CD4-positive, alpha-beta memory T cell (primary cell): ENCODE results near the gene MLLT6. TPM values are rescaled to one million over a fixed set of nuclear protein-coding genes. Genes with fewer than 3 reads are reported as not detected.

Experiments used
- CTCF ChIA-PET: fragments of 350-600 bp; sonication (Branson Sonifier 250); formaldehyde crosslinking; loops from one replicate; lab custom pipeline; 2021; ENCODE audit warnings: inconsistent platforms; ENCODE audit not compliant: partially characterized antibody; lab: Charles Lee
- POLR2A ChIA-PET: fragments of 350-600 bp; sonication (Branson Sonifier 250); formaldehyde crosslinking; loops from one replicate; lab custom pipeline; 2021; ENCODE audit not compliant: partially characterized antibody; lab: Charles Lee
- DNase-seq, 5 donors: peaks; one replicate each; pipeline versions ENCODE4 v3.0.0 to v3.0.0-alpha.2; 2020 to 2022; ENCODE audit warnings: mixed read lengths in 1 of 5
- H3K27ac ChIP-seq: one replicate; pipeline ENCODE4 v1.7.0; 2013; ENCODE audit warnings: low read depth, low read length
- H3K27me3 ChIP-seq: 2 replicates; pipeline ENCODE4 v1.7.0; 2013; ENCODE audit warnings: mild to moderate bottlenecking, low read length, moderate library complexity; ENCODE audit not compliant: insufficient read depth
- H3K36me3 ChIP-seq: 2 replicates; pipeline ENCODE4 v1.7.0; 2013; ENCODE audit warnings: mild to moderate bottlenecking, low read length, moderate library complexity; ENCODE audit not compliant: insufficient read depth
- H3K4me1 ChIP-seq: 2 replicates; pipeline ENCODE4 v1.7.0; 2013; ENCODE audit warnings: mild to moderate bottlenecking, low read length, moderate library complexity; ENCODE audit not compliant: insufficient read depth
- H3K4me3 ChIP-seq, 2 donors: one replicate each; pipeline ENCODE4 v1.7.0; 2013; ENCODE audit warnings: low read length in 2 of 2, mild to moderate bottlenecking in 1 of 2
- H3K9me3 ChIP-seq, 2 donors: one replicate each; pipeline ENCODE4 v1.7.0; 2013; ENCODE audit warnings: low read length in 2 of 2, control low read depth in 1 of 2; ENCODE audit not compliant: control insufficient read depth in 1 of 2
- H3K27ac Mint-ChIP-seq, 7 donors: one replicate each; pipeline ENCODE4 v1.8.0; 2020 to 2021; ENCODE audit warnings: mixed read lengths in 7 of 7, mild to moderate bottlenecking in 6 of 7, inconsistent platforms in 3 of 7, moderate library complexity in 3 of 7
- H3K27me3 Mint-ChIP-seq, 2 donors: one replicate each; pipeline ENCODE4 v1.8.0; 2020 to 2021; ENCODE audit warnings: mixed read lengths in 2 of 2
- H3K36me3 Mint-ChIP-seq, 2 donors: one replicate each; pipeline ENCODE4 v1.8.0; 2020 to 2021; ENCODE audit warnings: mixed read lengths in 2 of 2, inconsistent platforms in 1 of 2, mild to moderate bottlenecking in 1 of 2
- H3K4me1 Mint-ChIP-seq, 4 donors: one replicate each; pipeline ENCODE4 v1.8.0; 2020 to 2021; ENCODE audit warnings: mixed read lengths in 4 of 4, mild to moderate bottlenecking in 1 of 4
- H3K4me3 Mint-ChIP-seq, 8 donors: one replicate each; pipeline ENCODE4 v1.8.0; 2020 to 2021; ENCODE audit warnings: mixed read lengths in 8 of 8, mild to moderate bottlenecking in 7 of 8, moderate library complexity in 6 of 8, inconsistent platforms in 3 of 8
- H3K9me3 Mint-ChIP-seq, 8 donors: one replicate each; pipeline ENCODE4 v1.8.0; 2020 to 2021; ENCODE audit warnings: mixed read lengths in 8 of 8, mild to moderate bottlenecking in 5 of 8, inconsistent platforms in 3 of 8, moderate library complexity in 1 of 8
- intact Hi-C: fragments of 100-400 bp; cut with micrococcal nuclease; formaldehyde crosslinking; loops from one replicate; pipeline ENCODE4 v1.15.1; 2023
- polyA plus RNA-seq, 2 donors: library from polyadenylated mRNA; unstranded; fragments of 300-500 nt; fragmentation: Illumina TruSeq; gene quantifications; one replicate each; pipeline ENCODE4 v1.2.3, GENCODE V29; 2021
- total RNA-seq, 2 experiments: library from RNA; stranded (reverse); gene quantifications; one replicate each; pipeline ENCODE4 v1.2.3, GENCODE V29; 2021

The MLLT6 gene
- total and polyA plus RNA-seq, 4 experiments from 2014 or later, result 3.0 to 505 (median 254) TPM

- CTCF ChIA-PET, result interaction anchor here (1.2 to 1.6 kb wide), 2 partner anchors 9 to 114 kb away, joined by 5 read pairs; no protein-coding TSS in a partner anchor
- no peaks in the 10 kb centered on the region for H3K36me3 Mint-ChIP-seq
- H3K9me3 ChIP-seq, result no peaks in the 10 kb centered on the region
- peaks cover 9% of the 10 kb centered on the region for H3K4me1 ChIP-seq
- H3K4me1 Mint-ChIP-seq, result peaks cover 5 to 28% (median 11%) of the 10 kb centered on the region in 4 donors
- H3K4me3 ChIP-seq, result no peak overlapping the region
- H3K4me3 Mint-ChIP-seq, result peak overlapping the region in 5 of 8 donors; percentile 1 to 67 (median 52)
- no peaks in the 10 kb centered on the region for H3K9me3 Mint-ChIP-seq
- intact Hi-C loops, result no loop called here
- H3K36me3 ChIP-seq, result no peaks in the 10 kb centered on the region
- peaks cover 24% of the 10 kb centered on the region for H3K27me3 ChIP-seq
- POLR2A ChIA-PET, result no interaction called here
- H3K27ac ChIP-seq, result no peak overlapping the region
- peaks cover 34 to 54% of the 10 kb centered on the region in 2 donors for H3K27me3 Mint-ChIP-seq
- peak overlapping the region in 1 of 7 donors; percentile 5 for H3K27ac Mint-ChIP-seq
- DNase-seq, result no peak
Measured at GRCh38 chr17:38671939-38672720, 32.9 kb upstream of the MLLT6 start.

GRCh38 chr17:38672788-38673706 is 32.0 kb upstream of the MLLT6 start:
- peak overlapping the region in 7 of 8 donors; percentile 1 to 68 (median 63) for H3K4me3 Mint-ChIP-seq
- ChIA-PET CTCF (interaction anchor here (8.2 kb wide), 1 partner anchor 61 kb away, joined by 198 read pairs; the partner anchor contains the start of gene CISD3), POLR2A (interaction anchor here (5.5 kb wide), 1 partner anchor 32 kb away, joined by 37 read pairs; the partner anchor contains the start of gene MLLT6)
- H3K36me3 Mint-ChIP-seq, result no peaks in the 10 kb centered on the region
- H3K4me1 ChIP-seq, result peaks cover 11% of the 10 kb centered on the region
- peak in 1 of 5 donors; percentile 15 for DNase-seq
- peaks cover 5 to 25% (median 11%) of the 10 kb centered on the region in 4 donors for H3K4me1 Mint-ChIP-seq
- H3K9me3 Mint-ChIP-seq, result no peaks in the 10 kb centered on the region
- intact Hi-C loops, result no loop called here
- no peak overlapping the region for H3K4me3 ChIP-seq
- H3K27ac ChIP-seq, result no peak overlapping the region
- peaks cover 24% of the 10 kb centered on the region for H3K27me3 ChIP-seq
- no peaks in the 10 kb centered on the region for H3K9me3 ChIP-seq
- no peak overlapping the region for H3K27ac Mint-ChIP-seq
- H3K27me3 Mint-ChIP-seq, result peaks cover 32 to 48% of the 10 kb centered on the region in 2 donors
- no peaks in the 10 kb centered on the region for H3K36me3 ChIP-seq

GRCh38 chr17:38673707-38674013 is 31.4 kb upstream of the MLLT6 start:
- Histone ChIP-seq H3K27me3 (peaks cover 22% of the 10 kb centered on the region), H3K27ac (no peak overlapping the region), H3K9me3 (no peaks in the 10 kb centered on the region), H3K36me3 (no peaks in the 10 kb centered on the region), H3K4me3 (peak overlapping the region in 1 of 2 donors; percentile 52), H3K4me1 (peaks cover 11% of the 10 kb centered on the region)
- H3K9me3 Mint-ChIP-seq, result no peaks in the 10 kb centered on the region
- H3K36me3 Mint-ChIP-seq, result no peaks in the 10 kb centered on the region
- peaks cover 29 to 42% of the 10 kb centered on the region in 2 donors for H3K27me3 Mint-ChIP-seq
- intact Hi-C loops, result loop anchor here (2.0 kb wide), 1 partner anchor 115 kb away; no protein-coding TSS in a partner anchor
- no peak for DNase-seq
- peaks cover 5 to 25% (median 11%) of the 10 kb centered on the region in 4 donors for H3K4me1 Mint-ChIP-seq
- H3K27ac Mint-ChIP-seq, result no peak overlapping the region
- ChIA-PET POLR2A (interaction anchor here (1.0 to 5.5 kb wide), 2 partner anchors 31 to 58 kb away, joined by 3 to 37 read pairs; partner anchors contain the start of gene MLLT6), CTCF (interaction anchor here (2.1 to 8.2 kb wide), 2 partner anchors 60 to 118 kb away, joined by 4 to 198 read pairs; partner anchors contain the start of gene CISD3)
- H3K4me3 Mint-ChIP-seq, result no peak overlapping the region

GRCh38 chr17:38674014-38674748 is 30.9 kb upstream of the MLLT6 start:
- POLR2A ChIA-PET, result interaction anchor here (1.0 to 5.5 kb wide), 3 partner anchors 28 to 57 kb away, joined by 3 to 37 read pairs (median 4); partner anchors contain the start of gene MLLT6
- CTCF ChIA-PET, result interaction anchor here (1.5 to 8.2 kb wide), 3 partner anchors 33 to 118 kb away, joined by 4 to 198 read pairs (median 6); partner anchors contain the start of gene CISD3
- Mint-ChIP-seq H3K36me3 (no peaks in the 10 kb centered on the region), H3K4me1 (peaks cover 5 to 25% (median 11%) of the 10 kb centered on the region in 4 donors), H3K9me3 (no peaks in the 10 kb centered on the region), H3K4me3 (peak overlapping the region in 3 of 8 donors; percentile 4 to 9 (median 6)), H3K27me3 (peaks cover 24 to 37% of the 10 kb centered on the region in 2 donors), H3K27ac (no peak overlapping the region)
- H3K4me1 ChIP-seq, result peaks cover 11% of the 10 kb centered on the region
- peak overlapping the region; percentile 9 for H3K27ac ChIP-seq
- intact Hi-C loops, result loop anchor here (2.0 kb wide), 1 partner anchor 115 kb away; no protein-coding TSS in a partner anchor
- H3K27me3 ChIP-seq, result peaks cover 18% of the 10 kb centered on the region
- peak in 4 of 5 donors; percentile 23 to 29 (median 26) for DNase-seq
- H3K9me3 ChIP-seq, result no peaks in the 10 kb centered on the region
- H3K4me3 ChIP-seq, result peak overlapping the region in 1 of 2 donors; percentile 52
- no peaks in the 10 kb centered on the region for H3K36me3 ChIP-seq

GRCh38 chr17:38674749-38675615 is 30.1 kb upstream of the MLLT6 start, which contains the start of gene EPOP:
EPOP (minus strand) TSS chr17:38674957; CDS start chr17:38674495, 462 bp downstream.
- CTCF ChIA-PET, result interaction anchor here (0.7 to 8.2 kb wide), 10 partner anchors 8 to 119 kb away, joined by 3 to 198 read pairs (median 5); partner anchors contain the start of genes CISD3 and PSMB3
- intact Hi-C loops, result loop anchor here (2.0 to 5.0 kb wide), 3 partner anchors 77 to 477 kb away; partner anchors contain the start of genes PLXDC1 and PSMB3
- peaks cover 12% of the 10 kb centered on the region for H3K27me3 ChIP-seq

More at GRCh38 chr17:38674749-38675615, 30.1 kb upstream of the MLLT6 start, which contains the start of gene EPOP:
- peaks cover 17 to 30% of the 10 kb centered on the region in 2 donors for H3K27me3 Mint-ChIP-seq
- no peaks in the 10 kb centered on the region for H3K9me3 Mint-ChIP-seq
- DNase-seq, result peak; percentile 68 to 82 (median 74)
- peak within 1 kb of the TSS; percentile 39 to 82 (median 73) for H3K4me3 Mint-ChIP-seq
- H3K4me1 Mint-ChIP-seq, result peaks cover 5 to 25% (median 11%) of the 10 kb centered on the region in 4 donors
- POLR2A ChIA-PET, result interaction anchor here (1.0 to 5.5 kb wide), 6 partner anchors 27 to 60 kb away, joined by 3 to 38 read pairs (median 24); partner anchors contain the start of genes CISD3 and MLLT6
- peak within 1 kb of the TSS in 4 of 7 donors; percentile 31 to 47 (median 40) for H3K27ac Mint-ChIP-seq
- Histone ChIP-seq H3K4me1 (peaks cover 11% of the 10 kb centered on the region), H3K27ac (peak within 1 kb of the TSS; percentile 9), H3K4me3 (peak within 1 kb of the TSS in 1 of 2 donors; percentile 52), H3K36me3 (no peaks in the 10 kb centered on the region), H3K9me3 (no peaks in the 10 kb centered on the region)
- no peaks in the 10 kb centered on the region for H3K36me3 Mint-ChIP-seq
